ENCODE results near the gene MGST1.

DNA sequence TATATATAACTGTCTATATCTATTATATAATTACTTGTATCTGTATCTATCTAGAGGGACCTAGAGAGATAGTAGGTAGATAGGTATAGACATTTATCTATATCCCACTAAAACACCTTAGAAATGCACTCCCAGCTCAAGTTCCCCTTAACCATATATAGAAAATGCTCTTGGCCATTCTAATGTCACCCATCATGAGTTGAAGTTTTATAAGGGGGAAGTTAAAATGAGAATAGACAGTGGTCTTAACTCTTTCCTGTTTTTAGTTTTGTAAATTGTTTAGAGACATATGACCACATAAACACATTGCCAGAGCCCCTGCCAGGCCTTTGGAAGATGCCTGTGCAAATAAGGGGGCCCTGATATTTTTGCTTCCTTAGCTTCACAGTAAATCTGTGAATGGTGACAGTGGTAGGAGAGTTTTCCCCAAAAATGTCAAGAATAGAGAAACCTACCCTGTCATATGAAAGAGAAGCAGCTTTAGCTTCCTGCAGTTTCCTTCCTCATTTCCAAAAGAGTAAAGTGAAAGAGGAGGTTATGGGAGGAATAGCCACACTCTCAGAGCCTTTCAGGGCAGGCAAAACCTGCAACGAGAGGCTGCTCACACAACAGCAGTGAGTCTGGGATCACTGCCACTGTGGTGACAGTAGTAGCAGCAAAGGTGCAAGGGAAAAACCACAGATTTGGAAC, 45.5 kb downstream of the MGST1 start:
- no peak for TF ChIP-seq CTCF (IDR thresholded peaks at IDR 0.05)
- no peak for TF ChIP-seq ZFX (IDR thresholded peaks at IDR 0.05; ENCODE audit: borderline replicate concordance)

Data from 22Rv1 (cell line).